K562 (cell line): ENCODE data around the gene FAM89B. TPM values are rescaled to one million over a fixed set of nuclear protein-coding genes. Genes with fewer than 3 reads are reported as not detected.
A peak's percentile ranks its signal among the peaks of the same experiment; 100 is the strongest.

Source experiments
- ARID4B ChIP-seq: sonication (generic); formaldehyde crosslinking; IDR thresholded peaks from 2 replicates; pipeline ENCODE4 v1.8.0; 2022; ENCODE audit warnings: mild to moderate bottlenecking, missing genetic modification reagents
- CREB3 ChIP-seq: fragments of 450-650 bp; conservative IDR thresholded peaks from 2 replicates; pipeline ENCODE4 v1.6.1; 2016; ENCODE audit warnings: missing genetic modification characterization, low read depth, mild to moderate bottlenecking, missing compliant biosample characterization, moderate library complexity
- DDX20 ChIP-seq: fragments of 450-650 bp; IDR thresholded peaks from 2 replicates; pipeline ENCODE4 v1.6.1; 2016; ENCODE audit warnings: missing genetic modification characterization, low read depth, mild to moderate bottlenecking, missing compliant biosample characterization, moderate library complexity
- ELK1 ChIP-seq: sonication (generic); formaldehyde crosslinking; IDR thresholded peaks from 2 replicates; pipeline ENCODE4 v1.8.1; 2022; ENCODE audit warnings: missing genetic modification reagents
- KDM2B ChIP-seq: fragments of 250-450 bp; sonication (Bioruptor Pico); IDR thresholded peaks from 2 replicates; pipeline ENCODE4 v1.8.0; 2021; ENCODE audit warnings: mild to moderate bottlenecking, moderate library complexity
- KHSRP ChIP-seq: fragments of 450-650 bp; IDR thresholded peaks from 2 replicates; pipeline ENCODE4 v1.6.1; 2017
- MTA3 ChIP-seq: fragments of 450-650 bp; formaldehyde crosslinking; IDR thresholded peaks from 2 replicates; pipeline ENCODE4 v1.6.1; 2017; ENCODE audit warnings: mild to moderate bottlenecking, borderline replicate concordance
- NR4A1 ChIP-seq, 2 experiments: fragments of 250-450 bp in 1 of 2; fragments of 450-650 bp in 1 of 2; sonication (Bioruptor Pico) in 1 of 2; IDR thresholded peaks; 2 replicates each; pipeline versions ENCODE4 v1.4.0 to v1.6.1; 2016 to 2020; ENCODE audit warnings: mild to moderate bottlenecking in 2 of 2, missing compliant biosample characterization in 1 of 2, missing genetic modification characterization in 1 of 2, moderate library complexity in 1 of 2
- PHB ChIP-seq: fragments of 250-450 bp; sonication (Bioruptor Pico); IDR thresholded peaks from 2 replicates; pipeline ENCODE4 v1.5.0; 2021
- PML ChIP-seq: IDR thresholded peaks from 2 replicates; pipeline ENCODE4 v1.6.1; 2012; ENCODE audit warnings: low read length, inconsistent platforms
- RFX1 ChIP-seq: fragments of 450-650 bp; IDR thresholded peaks from 2 replicates; pipeline ENCODE4 v1.6.1; 2016; ENCODE audit warnings: mild to moderate bottlenecking, moderate library complexity
- SP2 ChIP-seq: IDR thresholded peaks from 2 replicates; pipeline ENCODE4 v1.6.1; 2011; ENCODE audit warnings: mild to moderate bottlenecking, low read depth, low read length, moderate library complexity; ENCODE audit not compliant: poor library complexity, severe bottlenecking; ENCODE audit errors: extremely low read depth
- ZNF217 ChIP-seq: sonication (generic); formaldehyde crosslinking; IDR thresholded peaks from 2 replicates; pipeline ENCODE4 v1.8.0; 2022; ENCODE audit warnings: mild to moderate bottlenecking, missing genetic modification reagents
- ZNF395 ChIP-seq: fragments of 200-800 bp; sonication (Bioruptor generic); IDR thresholded peaks from 2 replicates; pipeline ENCODE4 v1.6.1; 2017; ENCODE audit warnings: missing genetic modification characterization, missing compliant biosample characterization
- ZNF551 ChIP-seq: fragments of 250-450 bp; sonication (Bioruptor Pico); IDR thresholded peaks from 2 replicates; pipeline ENCODE4 v1.5.0; 2021; ENCODE audit warnings: mild to moderate bottlenecking, moderate library complexity
- ZNF785 ChIP-seq: fragments of 250-450 bp; sonication (Bioruptor Pico); IDR thresholded peaks from 2 replicates; pipeline ENCODE4 v1.4.0; 2020; ENCODE audit warnings: mild to moderate bottlenecking
- ZZZ3 ChIP-seq: fragments of 450-650 bp; IDR thresholded peaks from 2 replicates; pipeline ENCODE4 v1.6.1; 2016; ENCODE audit warnings: antibody characterized with exemption, mild to moderate bottlenecking, moderate library complexity
- polyA plus RNA-seq, 8 experiments: library from polyadenylated mRNA; depleted of rRNA in 4 of 8; stranded (reverse) in 5 of 8; unstranded in 3 of 8; fragments of >200 nt; fragmentation: Nextera tagmentation in 2 of 8; fragmentation: Illumina TruSeq in 1 of 8; extraction: Ambion mirVana in 2 of 8; extraction: Trizol in 1 of 8; gene quantifications; 2 replicates each; pipeline versions ENCODE4 v1.2.1 to v1.2.3, GENCODE V29; 2011 to 2014; ENCODE audit warnings: inconsistent platforms in 1 of 8, missing spikeins in 1 of 8
- total RNA-seq, 7 experiments: library from RNA; depleted of rRNA in 6 of 7; stranded (reverse); fragments of >200 nt in 6 of 7; fragmentation: Illumina TruSeq in 2 of 7; extraction: Trizol in 2 of 7; gene quantifications; 2 replicates each; pipeline versions ENCODE4 v1.2.1 to v1.2.3, GENCODE V29; 2011 to 2021; ENCODE audit warnings: low replicate concordance in 1 of 7

FAM89B gene
- total and polyA plus RNA-seq, 9 of the 15 experiments (the other 6 are each of a cell fraction or from before 2014, with no cell fraction given) = 0.32 to 27.6 (median 11.9) TPM

- peak; percentile 10; the same call in 1 of the 2 replicates for TF ChIP-seq ARID4B (CRISPR knock-in tag)
- TF ChIP-seq ELK1 (CRISPR knock-in tag) = no peak
- no peak for TF ChIP-seq CREB3 (tag)
- TF ChIP-seq ZZZ3 = no peak
- TF ChIP-seq KHSRP = no peak; the same call in 1 of the 2 replicates
- TF ChIP-seq SP2 = peak; percentile 82
- TF ChIP-seq ZNF551 (CRISPR knock-in tag) = no peak
- TF ChIP-seq MTA3 = peak; percentile 49; the same call in 1 of the 2 replicates
- TF ChIP-seq PHB (CRISPR knock-in tag) = no peak
- peak; percentile 71; the same call in 1 of the 2 replicates for TF ChIP-seq RFX1
- TF ChIP-seq NR4A1 (CRISPR knock-in tag; IDR thresholded peaks at IDR 0.05) = 0 out of 2 replicates have a peak, but pooled peaks have one; percentile 45
- TF ChIP-seq NR4A1 (tag; IDR thresholded peaks at IDR 0.05) = no peak
- TF ChIP-seq ZNF217 (CRISPR knock-in tag) = no peak
- TF ChIP-seq KDM2B (CRISPR knock-in tag) = 0 out of 2 replicates have a peak, but pooled peaks have one; percentile 37
- TF ChIP-seq PML = 0 out of 2 replicates have a peak, but pooled peaks have one; percentile 32
- TF ChIP-seq ZNF785 = no peak
- TF ChIP-seq DDX20 (tag) = no peak
- no peak for TF ChIP-seq ZNF395 (CRISPR knock-in tag)
These were observed 43.1 kb downstream of the FAM89B start, which contains the start of gene PCNX3 (continued) for GRCh38 chr11:65615229-65615949.
